Erythroblast (primary cell): ENCODE measurements around the gene SEC31B.

ENCODE experiments used
- GATA1 ChIP-seq: IDR thresholded peaks from 2 replicates; pipeline ENCODE4 v1.6.1; 2011; ENCODE audit warnings: low read depth, mild to moderate bottlenecking, control low read depth, low read length, moderate library complexity
- POLR2A ChIP-seq: IDR thresholded peaks from 2 replicates; pipeline ENCODE4 v1.6.1; 2011; ENCODE audit warnings: mild to moderate bottlenecking, low read length

DNA sequence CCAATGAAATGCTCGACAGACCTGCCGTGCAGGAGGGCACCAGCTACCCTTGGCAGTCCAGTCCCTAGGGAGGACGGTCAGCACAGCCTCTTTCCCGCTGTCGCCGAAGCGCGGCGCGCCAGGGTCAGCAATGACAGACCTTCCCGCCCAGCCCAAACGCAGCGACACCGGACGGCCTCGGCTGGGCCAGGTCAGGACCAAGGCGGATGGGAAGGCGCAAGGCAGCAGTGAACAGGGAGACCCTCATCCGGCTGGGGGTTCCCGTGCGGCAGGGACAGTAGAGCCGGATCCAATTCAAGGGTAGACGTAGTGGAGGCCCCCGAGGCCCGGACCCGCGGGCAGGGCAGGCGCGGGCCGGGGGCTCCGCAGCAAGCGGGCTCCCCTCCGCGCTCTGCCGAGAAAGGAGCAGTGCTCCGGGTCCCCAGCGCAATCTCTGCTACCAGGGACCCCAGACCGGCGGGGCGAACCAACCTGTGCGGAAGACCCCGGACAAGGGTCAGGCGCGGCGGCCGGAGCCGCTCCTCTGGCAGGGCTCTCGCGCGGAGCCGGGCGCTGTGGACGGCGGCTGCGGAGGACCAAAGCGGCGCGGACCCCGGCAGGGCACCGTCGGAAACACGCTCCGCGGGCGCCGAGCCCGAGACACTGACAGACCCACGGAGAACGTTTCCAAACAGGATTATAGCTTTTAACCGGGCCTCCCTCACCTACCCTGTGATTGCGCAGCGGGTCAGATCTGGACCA, at the start of gene SEC31B:
- TF ChIP-seq POLR2A (no peak), GATA1 (no peak)
